ENCODE data around the gene CTNNA3.

The CTNNA3 gene

GRCh38 chr10:66842867-66843266 is 853.1 kb downstream of the CTNNA3 start:
- Histone ChIP-seq H3K4me3 (ENCODE audit: low read length, poor library complexity, severe bottlenecking) (no peak overlapping the region), H3K9me2 (replicated peaks; ENCODE audit: low read depth, low read length) (no peaks in the 10 kb centered on the region), H3K79me2 (ENCODE audit: insufficient read depth, low read length) (no peaks in the 10 kb centered on the region), H3K4me2 (ENCODE audit: low read depth, low read length, poor library complexity, severe bottlenecking) (no peak overlapping the region), H3K36me3 (ENCODE audit: insufficient read depth, low read length) (no peaks in the 10 kb centered on the region), H3K9ac (ENCODE audit: low read depth, low read length, poor library complexity, severe bottlenecking) (no peak overlapping the region), H2AFZ (ENCODE audit: low read length) (no peak overlapping the region), H3F3A (ENCODE audit: low read depth) (no peaks in the 10 kb centered on the region), H3K9me3 (ENCODE audit: insufficient read depth, low read depth, low read length) (no peaks in the 10 kb centered on the region; the same call in 1 of the 2 replicates), H3K27me3 (ENCODE audit: insufficient read depth, low read length, poor library complexity, severe bottlenecking) (no peaks in the 10 kb centered on the region), H3K4me1 (ENCODE audit: insufficient read depth, low read length, poor library complexity, severe bottlenecking) (no peaks in the 10 kb centered on the region), H4K20me1 (ENCODE audit: insufficient read depth, low read length, poor library complexity, severe bottlenecking) (no peaks in the 10 kb centered on the region)
- TF ChIP-seq, protein P1, sequence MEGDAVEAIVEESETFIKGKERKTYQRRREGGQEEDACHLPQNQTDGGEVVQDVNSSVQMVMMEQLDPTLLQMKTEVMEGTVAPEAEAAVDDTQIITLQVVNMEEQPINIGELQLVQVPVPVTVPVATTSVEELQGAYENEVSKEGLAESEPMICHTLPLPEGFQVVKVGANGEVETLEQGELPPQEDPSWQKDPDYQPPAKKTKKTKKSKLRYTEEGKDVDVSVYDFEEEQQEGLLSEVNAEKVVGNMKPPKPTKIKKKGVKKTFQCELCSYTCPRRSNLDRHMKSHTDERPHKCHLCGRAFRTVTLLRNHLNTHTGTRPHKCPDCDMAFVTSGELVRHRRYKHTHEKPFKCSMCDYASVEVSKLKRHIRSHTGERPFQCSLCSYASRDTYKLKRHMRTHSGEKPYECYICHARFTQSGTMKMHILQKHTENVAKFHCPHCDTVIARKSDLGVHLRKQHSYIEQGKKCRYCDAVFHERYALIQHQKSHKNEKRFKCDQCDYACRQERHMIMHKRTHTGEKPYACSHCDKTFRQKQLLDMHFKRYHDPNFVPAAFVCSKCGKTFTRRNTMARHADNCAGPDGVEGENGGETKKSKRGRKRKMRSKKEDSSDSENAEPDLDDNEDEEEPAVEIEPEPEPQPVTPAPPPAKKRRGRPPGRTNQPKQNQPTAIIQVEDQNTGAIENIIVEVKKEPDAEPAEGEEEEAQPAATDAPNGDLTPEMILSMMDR (conservative IDR thresholded peaks at IDR 0.05; ENCODE audit: low read length): no peak
- no peak for TF ChIP-seq EZH2phosphoT487 (IDR thresholded peaks at IDR 0.05; ENCODE audit: borderline replicate concordance)

- Histone ChIP-seq H3K27me3 (ENCODE audit: insufficient read depth, low read length, poor library complexity, severe bottlenecking) (no peaks in the 10 kb centered on the region), H3K4me3 (ENCODE audit: low read length, poor library complexity, severe bottlenecking) (no peak overlapping the region), H3K9me3 (ENCODE audit: insufficient read depth, low read depth, low read length) (no peaks in the 10 kb centered on the region; the same call in 1 of the 2 replicates), H3K79me2 (ENCODE audit: insufficient read depth, low read length) (no peaks in the 10 kb centered on the region), H3K4me2 (ENCODE audit: low read depth, low read length, poor library complexity, severe bottlenecking) (no peak overlapping the region), H3K9me2 (replicated peaks; ENCODE audit: low read depth, low read length) (no peaks in the 10 kb centered on the region), H3K36me3 (ENCODE audit: insufficient read depth, low read length) (no peaks in the 10 kb centered on the region), H3K4me1 (ENCODE audit: insufficient read depth, low read length, poor library complexity, severe bottlenecking) (no peaks in the 10 kb centered on the region), H3K9ac (ENCODE audit: low read depth, low read length, poor library complexity, severe bottlenecking) (no peak overlapping the region), H2AFZ (ENCODE audit: low read length) (no peak overlapping the region), H4K20me1 (ENCODE audit: insufficient read depth, low read length, poor library complexity, severe bottlenecking) (no peaks in the 10 kb centered on the region), H3F3A (ENCODE audit: low read depth) (no peaks in the 10 kb centered on the region)
- TF ChIP-seq EZH2phosphoT487 (IDR thresholded peaks at IDR 0.05; ENCODE audit: borderline replicate concordance): no peak
- TF ChIP-seq, protein P1 (conservative IDR thresholded peaks at IDR 0.05; ENCODE audit: low read length): no peak
Observed at GRCh38 chr10:66842371-66842770, 853.6 kb downstream of the CTNNA3 start.

GRCh38 chr10:66838656-66839055 is 857.3 kb downstream of the CTNNA3 start:
- Histone ChIP-seq H3F3A (ENCODE audit: low read depth) (no peaks in the 10 kb centered on the region), H4K20me1 (ENCODE audit: insufficient read depth, low read length, poor library complexity, severe bottlenecking) (no peaks in the 10 kb centered on the region), H3K27me3 (ENCODE audit: insufficient read depth, low read length, poor library complexity, severe bottlenecking) (no peaks in the 10 kb centered on the region), H2AFZ (ENCODE audit: low read length) (no peak overlapping the region), H3K79me2 (ENCODE audit: insufficient read depth, low read length) (no peaks in the 10 kb centered on the region), H3K9ac (ENCODE audit: low read depth, low read length, poor library complexity, severe bottlenecking) (no peak overlapping the region), H3K36me3 (ENCODE audit: insufficient read depth, low read length) (no peaks in the 10 kb centered on the region), H3K4me2 (ENCODE audit: low read depth, low read length, poor library complexity, severe bottlenecking) (no peak overlapping the region), H3K9me2 (replicated peaks; ENCODE audit: low read depth, low read length) (no peaks in the 10 kb centered on the region), H3K9me3 (ENCODE audit: insufficient read depth, low read depth, low read length) (no peaks in the 10 kb centered on the region; the same call in 1 of the 2 replicates), H3K4me3 (ENCODE audit: low read length, poor library complexity, severe bottlenecking) (no peak overlapping the region), H3K4me1 (ENCODE audit: insufficient read depth, low read length, poor library complexity, severe bottlenecking) (no peaks in the 10 kb centered on the region)
- TF ChIP-seq, protein P1 (conservative IDR thresholded peaks at IDR 0.05; ENCODE audit: low read length): no peak
- TF ChIP-seq EZH2phosphoT487 (IDR thresholded peaks at IDR 0.05; ENCODE audit: borderline replicate concordance): no peak
